ENCODE results near the gene FAM24B. TPM values are rescaled to one million over a fixed set of nuclear protein-coding genes. Genes with fewer than 3 reads are reported as not detected.

Gene FAM24B
- total RNA-seq, 1 donor from 2014 or later: 0.43 TPM

GRCh38 chr10:122835908-122836307 lies 43.5 kb downstream of the FAM24B start:
- no peak for DNase-seq (ENCODE audit: low spot score)
- intact Hi-C loops (cut with DNase I): no loop called here

GRCh38 chr10:122830965-122831353 lies 48.4 kb downstream of the FAM24B start:
- intact Hi-C loops (cut with DNase I): no loop called here
- no peak for DNase-seq (ENCODE audit: low spot score)

- no peak for DNase-seq (ENCODE audit: low spot score)
- intact Hi-C loops (cut with DNase I): no loop called here
Observed at GRCh38 chr10:122830273-122830964, 49.0 kb downstream of the FAM24B start.

GRCh38 chr10:122829454-122829853 lies 49.9 kb downstream of the FAM24B start:
- no peak for DNase-seq (ENCODE audit: low spot score)
- intact Hi-C loops (cut with DNase I): no loop called here

- intact Hi-C loops (cut with DNase I): no loop called here
- no peak for DNase-seq (ENCODE audit: low spot score)
Observed at GRCh38 chr10:122828716-122829255, 50.6 kb downstream of the FAM24B start.

- no peak for DNase-seq (ENCODE audit: low spot score)
- intact Hi-C loops (cut with DNase I): no loop called here
Observed at GRCh38 chr10:122827302-122827701, 52.1 kb downstream of the FAM24B start.

GRCh38 chr10:122822973-122823690 lies 56.2 kb downstream of the FAM24B start:
- DNase-seq (ENCODE audit: low spot score): no peak
- intact Hi-C loops (cut with DNase I): no loop called here

GRCh38 chr10:122821808-122822207 lies 57.6 kb downstream of the FAM24B start:
- intact Hi-C loops (cut with DNase I): no loop called here
- DNase-seq (ENCODE audit: low spot score): no peak

GRCh38 chr10:122815458-122815857 lies 63.9 kb downstream of the FAM24B start:
- intact Hi-C loops (cut with DNase I): no loop called here
- no peak for DNase-seq (ENCODE audit: low spot score)

- no peak for DNase-seq (ENCODE audit: low spot score)
- intact Hi-C loops (cut with DNase I): no loop called here
Observed at GRCh38 chr10:122814493-122814892, 64.9 kb downstream of the FAM24B start.

GRCh38 chr10:122812751-122813150 lies 66.6 kb downstream of the FAM24B start:
- intact Hi-C loops (cut with DNase I): no loop called here
- no peak for DNase-seq (ENCODE audit: low spot score)

GRCh38 chr10:122802282-122802681 lies 77.1 kb downstream of the FAM24B start:
- no peak for DNase-seq (ENCODE audit: low spot score)
- intact Hi-C loops (cut with DNase I): no loop called here

Other genes with a start within 250 kb of the FAM24B start
- not detected for gene C10orf120, start 179.7 kb downstream of the FAM24B start, total RNA-seq
- gene CUZD1, start 33.7 kb downstream of the FAM24B start, total RNA-seq: 0.35 TPM
- not detected for gene FAM24A, start 31.0 kb upstream of the FAM24B start, total RNA-seq
- gene C10orf88, start 74.6 kb upstream of the FAM24B start, total RNA-seq: 6.6 TPM
- 2.3 TPM for gene PSTK, start 100.8 kb upstream of the FAM24B start, total RNA-seq
- gene IKZF5, start 129.2 kb upstream of the FAM24B start, total RNA-seq: 11.3 TPM
- 65.3 TPM for gene ACADSB, start 129.4 kb upstream of the FAM24B start, total RNA-seq